Medulla oblongata (tissue), 1 donor: ENCODE data around the gene NKX3-2.

Source experiments
- DNase-seq: peaks from one replicate; pipeline ENCODE4 v3.0.0-alpha.2; 2015; ENCODE audit errors: extremely low spot score

The NKX3-2 gene

GRCh38 chr4:13531625-13531998, 12.7 kb downstream of the NKX3-2 start:
- DNase-seq = no peak

GRCh38 chr4:13530823-13531624, 13.3 kb downstream of the NKX3-2 start:
- no peak for DNase-seq

GRCh38 chr4:13529128-13529919, 15.0 kb downstream of the NKX3-2 start:
- DNase-seq = no peak

GRCh38 chr4:13528821-13529127, 15.5 kb downstream of the NKX3-2 start:
- no peak for DNase-seq

- no peak for DNase-seq
Observed at GRCh38 chr4:13527981-13528820, 16.1 kb downstream of the NKX3-2 start.

GRCh38 chr4:13527192-13527980, 16.9 kb downstream of the NKX3-2 start:
- no peak for DNase-seq

- DNase-seq = no peak
Observed at GRCh38 chr4:13526658-13527057, 17.6 kb downstream of the NKX3-2 start.

- DNase-seq = no peak
Observed at GRCh38 chr4:13525606-13526281, 18.6 kb downstream of the NKX3-2 start.

- DNase-seq = no peak
Observed at GRCh38 chr4:13524504-13525243, 19.6 kb downstream of the NKX3-2 start.

- DNase-seq = no peak
Observed at GRCh38 chr4:13523591-13524503, 20.5 kb downstream of the NKX3-2 start.

- no peak for DNase-seq
Observed at GRCh38 chr4:13523105-13523477, 21.2 kb downstream of the NKX3-2 start.

- no peak for DNase-seq
Observed at GRCh38 chr4:13522282-13523104, 21.8 kb downstream of the NKX3-2 start.

- DNase-seq = no peak
Observed at GRCh38 chr4:13521047-13521446, 23.3 kb downstream of the NKX3-2 start.

- DNase-seq = no peak
Observed at GRCh38 chr4:13516315-13516860, 27.9 kb downstream of the NKX3-2 start.

GRCh38 chr4:13515268-13515667, 29.0 kb downstream of the NKX3-2 start:
- no peak for DNase-seq

GRCh38 chr4:13514722-13515121, 29.6 kb downstream of the NKX3-2 start:
- no peak for DNase-seq

GRCh38 chr4:13511101-13511500, 33.2 kb downstream of the NKX3-2 start:
- DNase-seq = no peak

GRCh38 chr4:13509442-13509841, 34.9 kb downstream of the NKX3-2 start:
- DNase-seq = no peak
